GM12892 (cell line): ENCODE data around the gene MFSD2A.

Experiments used
- POLR2A ChIP-seq: IDR thresholded peaks from 2 replicates; pipeline ENCODE4 v1.6.1; 2011; ENCODE audit warnings: low read depth, low read length, control low read depth
- POLR2AphosphoS5 ChIP-seq: IDR thresholded peaks from 2 replicates; pipeline ENCODE4 v1.6.1; 2011; ENCODE audit warnings: low read depth, low read length, control low read depth

GRCh38 chr1:39944410-39945112 lies 10.4 kb upstream of the MFSD2A start:
- TF ChIP-seq POLR2A (no peak), POLR2AphosphoS5 (no peak)
